Measurements from ENCODE around the gene CFAP73. TPM values are rescaled to one million over a fixed set of nuclear protein-coding genes. Genes with fewer than 3 reads are reported as not detected.

CFAP73 gene
- total RNA-seq, 2 experiments from 2014 or later: 0.17 to 0.38 TPM

DNA sequence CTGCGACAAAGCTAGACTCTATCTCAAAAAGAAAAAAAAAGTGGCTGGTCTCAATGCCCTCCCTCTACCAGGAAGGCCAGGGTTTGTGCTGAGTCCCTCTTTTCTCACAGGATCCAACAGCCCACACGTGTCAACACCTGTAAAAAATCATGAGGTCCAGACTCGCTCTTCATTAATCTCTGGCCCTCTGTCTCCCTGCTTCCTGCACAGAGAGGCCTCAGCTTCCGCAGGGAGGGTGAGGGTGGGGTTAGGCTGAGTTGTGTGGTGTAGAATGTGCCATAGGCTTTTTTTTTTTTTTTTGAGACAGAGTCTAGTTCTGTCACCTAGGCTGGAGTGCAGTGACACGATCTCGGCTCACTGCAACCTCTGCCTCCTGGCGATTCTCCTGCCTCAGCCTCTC is 6.1 kb downstream of the CFAP73 start:
- ChIA-PET POLR2A (no interaction called here), CTCF (no interaction called here)

DNA sequence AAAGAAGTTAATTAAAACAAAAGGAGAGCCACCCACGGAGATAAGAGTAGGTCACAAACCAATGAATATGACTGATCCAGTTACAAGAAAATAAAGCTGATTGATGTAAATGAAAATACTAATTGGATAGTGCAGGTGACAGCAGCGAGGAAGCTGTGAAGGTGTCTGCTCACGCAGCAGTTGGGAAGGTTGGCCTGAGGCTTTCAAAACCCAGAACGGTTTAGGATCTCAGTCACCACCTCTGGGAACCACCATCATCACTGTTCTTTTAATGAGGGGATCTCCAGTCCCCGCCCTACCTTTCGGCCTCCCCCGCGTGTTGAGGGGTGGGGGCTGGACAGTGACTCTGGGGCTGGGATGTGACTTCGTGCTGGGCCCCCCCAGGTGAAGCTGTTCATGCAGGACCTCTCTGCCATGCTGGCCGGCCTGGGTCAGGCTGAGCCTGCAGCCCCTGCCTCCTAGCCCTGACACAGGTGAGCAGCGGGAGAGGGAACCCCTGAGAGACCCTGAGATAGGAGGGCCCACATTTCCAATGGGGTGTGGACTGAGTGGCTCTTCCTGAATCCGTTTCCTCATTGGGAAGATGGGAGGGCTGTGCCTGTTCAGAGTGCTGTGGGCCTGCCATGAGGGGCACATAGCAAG is 7.8 kb downstream of the CFAP73 start:
- POLR2A ChIA-PET: no interaction called here
- CTCF ChIA-PET: interaction anchor here (0.5 to 1.9 kb wide), 2 partner anchors 17 to 40 kb away, joined by 3 to 8 read pairs; no protein-coding TSS in a partner anchor

DNA sequence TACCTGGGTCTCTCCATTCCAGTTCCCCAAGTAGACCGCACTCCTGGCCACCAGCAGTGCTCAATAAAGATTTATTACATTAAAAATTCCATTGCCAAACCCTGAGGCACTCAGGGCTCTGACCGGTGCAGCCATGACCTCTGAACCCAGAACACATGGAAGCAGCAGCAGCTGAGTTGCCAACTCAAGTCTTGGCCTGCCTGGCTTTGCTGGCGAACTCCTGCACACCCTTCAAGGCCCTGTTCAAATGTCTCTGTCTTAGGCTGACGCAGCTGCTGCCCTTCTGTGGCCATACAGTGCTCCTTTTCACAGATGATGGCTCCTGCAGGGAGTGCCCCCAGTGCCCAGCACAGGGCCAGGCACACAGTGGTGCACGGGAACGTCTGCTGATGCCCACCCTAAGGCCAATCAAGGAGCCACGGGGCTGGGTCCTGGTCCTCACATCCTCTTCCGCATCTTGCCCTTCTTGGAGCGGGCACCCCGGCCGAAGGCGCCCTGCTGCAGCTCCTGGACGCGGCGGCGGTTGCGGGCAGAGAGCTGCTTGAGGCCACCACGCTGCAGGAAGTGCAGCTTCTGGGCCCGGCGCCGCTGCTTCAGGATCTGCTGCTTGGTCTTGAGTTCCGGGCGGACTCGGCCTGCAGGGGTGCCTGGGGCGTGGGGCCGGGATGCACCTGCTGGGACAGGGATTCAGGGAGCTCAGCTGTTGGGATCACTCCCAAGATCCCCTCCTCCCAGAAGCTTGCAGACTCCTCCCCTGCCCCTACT is 9.1 kb downstream of the CFAP73 start:
- CTCF ChIA-PET: interaction anchor here (0.6 to 1.9 kb wide), 3 partner anchors 16 to 110 kb away, joined by 3 to 8 read pairs (median 4); no protein-coding TSS in a partner anchor
- POLR2A ChIA-PET: no interaction called here

DNA sequence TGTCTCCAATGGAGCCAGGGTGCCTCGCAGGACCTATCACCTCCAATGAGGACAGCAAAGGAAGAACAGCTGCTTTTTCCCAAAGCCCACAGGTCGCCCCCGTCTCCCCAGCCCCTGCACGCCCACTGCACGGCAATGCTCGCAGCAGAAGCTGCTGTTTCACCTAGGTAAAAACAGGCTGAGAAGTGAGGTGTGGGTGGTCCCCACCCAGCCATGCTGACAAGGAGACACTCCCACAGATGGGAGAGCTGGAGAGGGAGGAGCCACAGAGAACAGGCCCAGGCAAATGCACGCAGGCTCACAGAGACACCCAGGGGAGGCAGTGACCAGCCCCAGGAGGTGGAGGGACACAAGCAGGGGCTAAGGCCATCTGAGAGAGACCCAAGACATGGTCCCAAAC is 10.4 kb downstream of the CFAP73 start:
- CTCF ChIA-PET: interaction anchor here (0.7 to 1.6 kb wide), 2 partner anchors 17 to 62 kb away, joined by 3 to 4 read pairs; no protein-coding TSS in a partner anchor
- POLR2A ChIA-PET: no interaction called here

DNA sequence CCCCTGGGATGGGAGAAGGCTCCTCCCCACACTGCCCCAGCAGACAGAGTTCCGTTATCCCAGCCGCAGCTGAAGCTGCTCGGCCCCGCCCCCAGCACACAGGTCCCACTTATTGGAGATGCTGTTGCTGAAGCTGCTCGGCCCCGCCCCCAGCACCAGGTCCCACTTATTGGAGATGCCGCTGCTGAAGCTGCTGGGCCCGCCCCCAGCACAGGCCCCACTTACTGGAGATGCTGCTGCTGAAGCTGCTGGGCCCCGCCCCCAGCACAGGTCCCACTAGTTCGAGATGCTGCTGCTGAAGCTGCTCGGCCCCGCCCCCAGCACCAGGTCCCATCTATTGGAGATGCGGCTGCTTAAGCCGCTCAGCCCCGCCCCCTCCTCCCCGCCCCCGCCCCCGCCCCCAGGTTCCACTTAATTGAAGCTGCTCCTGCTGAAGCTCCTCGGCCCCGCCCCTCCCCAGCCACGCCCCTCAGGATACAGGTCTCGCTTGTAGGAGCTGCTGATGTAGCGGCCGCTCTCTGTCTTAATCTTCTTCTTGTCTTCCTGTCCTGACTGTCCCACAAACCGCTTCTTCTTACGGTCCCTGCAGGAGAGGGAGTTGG is 12.0 kb downstream of the CFAP73 start:
- ChIA-PET CTCF (no interaction called here), POLR2A (no interaction called here)

DNA sequence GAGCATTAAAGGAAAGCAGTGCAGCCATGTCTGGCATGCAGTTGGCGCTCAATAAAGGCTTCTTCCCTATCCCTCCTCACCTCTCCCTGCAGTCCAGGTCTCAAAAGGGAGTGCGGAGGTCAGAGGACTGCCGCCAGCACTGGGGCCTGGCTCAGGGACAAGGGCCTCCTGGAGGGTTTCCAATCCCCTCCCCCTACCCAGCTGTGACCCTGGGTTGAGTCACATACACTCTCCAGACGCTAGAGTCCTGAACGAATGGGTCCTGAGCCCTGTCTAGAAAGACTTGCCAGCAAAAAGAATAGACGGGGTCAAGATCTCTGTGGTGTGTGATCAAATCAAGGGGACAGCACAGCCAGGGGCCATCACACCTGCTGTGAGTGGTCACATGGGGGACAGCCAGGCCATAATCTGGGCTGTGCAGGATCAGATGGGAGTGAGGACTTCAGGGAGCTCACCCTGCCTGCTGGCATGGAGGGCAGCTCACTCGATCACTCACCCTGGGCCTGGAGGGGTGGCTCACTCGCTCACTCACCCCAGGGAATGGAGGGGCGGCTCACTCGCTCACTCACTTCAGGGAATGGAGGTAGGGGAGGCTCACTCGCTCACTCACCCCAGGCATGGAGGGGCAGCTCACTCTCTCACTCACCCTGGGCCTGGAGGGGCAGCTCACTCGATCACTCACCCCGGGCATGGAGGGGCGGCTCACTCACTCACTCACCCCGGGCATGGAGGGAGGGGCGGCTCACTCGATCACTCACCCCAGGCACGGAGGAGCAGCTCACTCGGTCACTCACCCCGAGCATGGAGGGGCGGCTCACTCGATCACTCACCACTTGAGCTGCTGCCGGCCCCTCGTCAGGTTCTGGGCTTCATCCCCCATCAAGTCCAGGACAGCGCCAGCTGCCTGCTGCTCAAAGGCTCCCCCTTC is 12.8 kb downstream of the CFAP73 start:
- POLR2A ChIA-PET: no interaction called here
- CTCF ChIA-PET: interaction anchor here (0.9 kb wide), 1 partner anchor 12 kb away, joined by 3 read pairs; no protein-coding TSS in a partner anchor

DNA sequence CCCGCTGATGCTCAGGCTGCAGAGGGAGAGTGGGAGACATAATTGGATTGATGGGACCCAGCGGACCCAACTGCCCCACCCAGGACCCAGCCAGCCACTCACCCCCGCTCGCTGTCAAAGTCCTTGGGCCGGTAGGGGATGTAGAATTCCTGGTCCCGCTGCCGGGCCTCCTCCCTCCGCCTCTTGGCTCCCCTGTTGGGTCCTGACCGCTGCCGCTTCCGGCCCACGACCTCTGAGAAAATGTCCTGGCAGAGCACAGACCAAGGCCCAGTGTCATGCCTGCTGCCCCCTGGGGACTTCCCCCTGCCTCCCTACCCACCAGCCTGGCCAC is 13.5 kb downstream of the CFAP73 start:
- ChIA-PET POLR2A (no interaction called here), CTCF (interaction anchor here (0.9 kb wide), 1 partner anchor 12 kb away, joined by 3 read pairs; no protein-coding TSS in a partner anchor)

DNA sequence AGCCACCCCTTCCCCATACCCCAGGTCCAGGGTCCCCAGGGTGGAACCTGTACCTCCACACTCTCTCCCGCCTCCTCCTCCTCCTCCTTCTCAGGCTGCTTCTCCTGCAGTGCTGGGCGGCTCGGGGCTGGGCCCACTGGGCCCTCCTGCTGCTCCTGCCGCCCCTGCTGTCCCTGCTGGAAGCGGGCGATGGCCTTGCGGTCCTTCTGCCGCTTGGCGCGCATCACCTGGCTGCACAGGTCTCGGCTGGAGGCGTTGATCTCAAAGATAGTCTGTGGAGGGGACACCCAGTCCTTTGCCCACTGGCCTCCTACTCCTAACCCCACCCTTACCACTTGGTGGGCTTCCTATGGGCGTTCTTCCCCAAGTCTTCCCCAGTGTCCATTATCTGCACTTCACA is 14.5 kb downstream of the CFAP73 start:
- ChIA-PET POLR2A (no interaction called here), CTCF (no interaction called here)

DNA sequence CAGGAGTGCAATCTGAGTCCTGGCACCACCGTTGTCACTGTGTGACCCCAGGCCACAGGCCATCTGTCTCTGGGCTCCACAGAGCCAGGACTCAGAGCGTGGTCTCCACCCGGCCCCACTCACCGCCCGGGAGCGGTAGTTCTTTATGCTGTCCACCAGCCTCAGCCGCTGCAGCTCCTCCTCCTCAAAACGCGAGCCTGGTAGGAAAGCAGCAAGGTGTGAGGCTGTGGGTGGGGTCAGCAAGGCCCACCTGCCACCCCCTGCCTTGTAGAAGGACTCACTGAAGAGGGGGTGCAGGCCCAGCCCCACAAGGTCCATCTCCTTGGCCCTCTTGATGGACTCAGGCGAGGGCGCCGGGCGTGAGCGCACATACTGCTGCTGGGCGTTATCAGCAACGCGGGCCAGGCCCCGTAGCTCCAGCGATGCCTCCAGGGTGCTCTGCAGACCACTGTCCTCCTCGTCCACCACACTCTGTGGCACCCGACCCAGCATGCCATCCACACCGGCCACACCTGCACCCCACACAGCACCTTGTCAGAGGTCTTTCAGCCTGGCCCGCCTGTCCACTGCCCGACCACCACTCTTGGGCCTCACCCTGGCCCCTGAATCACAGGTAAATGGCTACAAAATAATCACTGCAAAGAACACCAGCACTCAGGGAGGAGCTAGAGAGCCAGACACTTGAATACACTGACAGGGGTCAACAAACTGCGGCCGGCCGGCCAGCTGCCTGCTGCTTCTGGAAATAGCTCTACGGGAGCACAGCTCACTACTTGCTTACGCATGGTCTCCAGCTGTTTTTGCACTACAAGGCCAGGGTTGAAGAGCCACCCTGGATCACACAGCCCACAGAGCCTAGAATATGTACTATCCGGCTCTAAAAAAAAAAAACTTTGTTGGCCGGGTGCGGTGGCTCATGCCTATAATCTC is 16.3 kb downstream of the CFAP73 start:
- POLR2A ChIA-PET: interaction anchor here (1.1 kb wide), 1 partner anchor 18 kb away, joined by 3 read pairs; no protein-coding TSS in a partner anchor

DNA sequence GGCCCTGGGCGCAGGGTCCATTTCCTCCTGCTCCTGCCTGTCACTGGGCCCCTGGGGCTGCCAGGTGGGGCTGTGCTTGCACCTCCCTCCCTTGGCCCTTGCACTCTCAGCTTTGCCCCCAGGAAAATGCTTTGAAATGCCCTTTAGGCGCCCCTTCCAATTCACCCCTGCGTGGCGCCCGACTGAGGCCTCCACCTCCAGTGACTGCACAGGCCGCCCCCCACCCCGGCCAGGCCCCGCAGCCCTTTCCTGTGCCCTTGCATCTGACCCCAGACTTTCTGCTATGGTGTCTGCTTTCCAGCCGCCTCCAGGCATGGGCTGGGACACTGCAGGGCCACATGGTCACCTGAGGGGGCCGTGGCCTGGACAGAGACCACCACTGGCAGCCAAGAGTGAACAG is 18.3 kb downstream of the CFAP73 start:
- CTCF ChIA-PET: no interaction called here
- POLR2A ChIA-PET: no interaction called here

More for the DNA sequence above, 16.3 kb downstream of the CFAP73 start:
- CTCF ChIA-PET: no interaction called here

DNA sequence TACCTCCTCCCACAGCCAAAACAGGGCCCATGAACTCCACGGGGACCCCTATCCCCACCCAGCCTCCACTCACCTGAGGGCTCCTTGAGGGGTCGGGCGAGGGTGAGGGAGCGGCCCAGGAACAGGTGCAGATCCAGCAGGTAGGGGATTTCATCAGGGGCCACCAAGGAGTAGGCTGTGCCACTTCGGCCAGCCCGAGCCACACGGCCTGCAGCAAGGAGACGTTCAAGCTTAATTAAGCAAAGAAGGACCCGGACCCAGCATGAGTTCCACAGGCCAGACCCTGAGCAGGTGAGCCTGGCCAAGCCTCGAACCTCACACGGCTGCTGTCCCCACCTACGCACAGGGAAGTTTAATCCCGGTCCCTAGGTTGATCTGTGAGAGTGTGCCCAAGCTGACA is 20.2 kb downstream of the CFAP73 start:
- ChIA-PET POLR2A (no interaction called here), CTCF (interaction anchor here (0.6 kb wide), 1 partner anchor 107 kb away, joined by 3 read pairs; no protein-coding TSS in a partner anchor)

DNA sequence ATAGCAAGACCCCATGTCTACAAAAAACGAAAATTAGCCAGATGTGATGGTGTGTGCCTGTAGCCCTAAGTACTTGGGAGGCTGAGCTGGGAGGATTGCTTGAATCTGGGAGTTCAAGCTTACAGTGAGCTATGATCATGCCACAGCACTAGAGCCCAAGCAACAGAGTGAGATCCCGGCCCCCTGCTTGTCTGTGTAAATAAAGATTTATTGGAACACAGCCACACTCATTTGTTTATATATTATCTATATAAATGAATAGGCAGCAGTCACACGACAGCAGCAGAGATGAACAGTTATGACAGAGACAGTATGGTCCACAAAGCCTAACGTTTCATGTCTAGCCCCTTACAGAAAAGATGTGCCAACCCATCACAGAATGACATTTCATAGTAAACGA is 20.9 kb downstream of the CFAP73 start:
- POLR2A ChIA-PET: no interaction called here
- CTCF ChIA-PET: no interaction called here

DNA sequence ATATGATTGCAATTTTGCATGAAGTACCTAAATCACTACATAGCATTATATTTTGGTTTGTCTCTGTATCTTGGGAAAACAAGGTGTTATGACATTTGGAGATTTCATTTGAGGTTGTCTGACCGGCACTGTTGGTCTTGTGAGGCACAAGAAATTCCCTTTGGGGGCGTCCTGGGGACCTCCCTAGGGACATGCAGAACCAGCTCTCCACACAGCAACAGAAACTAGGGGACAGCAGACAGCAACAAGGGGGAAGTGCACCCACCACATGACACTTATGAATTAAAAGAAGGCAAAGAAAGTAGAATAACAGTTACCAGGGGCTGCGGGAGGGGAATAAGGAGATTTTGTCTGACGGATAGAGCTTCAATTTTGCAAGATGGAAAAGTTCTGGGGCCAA is 21.4 kb downstream of the CFAP73 start:
- POLR2A ChIA-PET: no interaction called here
- CTCF ChIA-PET: interaction anchor here (1.3 to 4.2 kb wide), 2 partner anchors 37 to 178 kb away, joined by 3 to 15 read pairs; no protein-coding TSS in a partner anchor

DNA sequence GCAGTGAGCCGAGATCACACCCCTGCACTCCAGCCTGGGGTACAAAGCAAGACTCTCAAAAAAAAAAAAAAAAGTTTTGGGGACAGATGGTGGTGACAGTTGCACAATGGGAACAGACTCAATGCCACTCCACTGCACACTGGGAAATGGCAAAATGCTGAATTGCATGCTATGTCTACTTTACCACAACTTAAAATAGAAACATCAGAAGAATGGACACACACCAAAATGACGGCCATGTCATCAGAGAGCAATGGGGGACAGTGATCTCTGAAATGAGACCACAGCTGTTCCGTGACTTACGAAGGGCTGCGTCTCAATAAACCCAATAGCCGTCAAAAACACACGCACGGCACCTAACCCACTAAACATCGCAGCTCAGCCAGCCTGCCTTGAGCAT is 22.0 kb downstream of the CFAP73 start:
- ChIA-PET CTCF (interaction anchor here (1.3 to 4.2 kb wide), 2 partner anchors 38 to 179 kb away, joined by 3 to 15 read pairs; no protein-coding TSS in a partner anchor), POLR2A (no interaction called here)

DNA sequence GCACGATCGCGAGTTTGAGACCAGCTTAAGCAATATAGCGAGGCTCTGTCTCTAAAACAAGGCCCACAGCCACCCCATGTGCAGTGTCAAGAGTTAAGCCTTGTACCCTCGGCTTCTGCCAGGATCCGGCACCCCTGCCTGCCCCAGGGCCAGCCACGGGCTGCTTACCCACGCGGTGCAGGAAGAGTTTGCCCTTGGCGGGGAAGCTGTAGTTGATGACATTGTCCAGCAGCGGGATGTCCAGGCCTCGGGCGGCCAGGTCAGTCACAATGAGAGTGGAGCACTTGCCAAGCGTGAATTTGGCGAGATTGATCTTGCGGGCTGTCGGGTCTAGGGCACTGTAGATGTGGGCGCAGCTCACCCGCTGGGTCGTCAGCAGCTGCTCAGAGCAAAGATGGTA is 22.7 kb downstream of the CFAP73 start:
- ChIA-PET POLR2A (no interaction called here), CTCF (interaction anchor here (1.3 to 5.0 kb wide), 3 partner anchors 38 to 180 kb away, joined by 3 to 29 read pairs (median 15); no protein-coding TSS in a partner anchor)

DNA sequence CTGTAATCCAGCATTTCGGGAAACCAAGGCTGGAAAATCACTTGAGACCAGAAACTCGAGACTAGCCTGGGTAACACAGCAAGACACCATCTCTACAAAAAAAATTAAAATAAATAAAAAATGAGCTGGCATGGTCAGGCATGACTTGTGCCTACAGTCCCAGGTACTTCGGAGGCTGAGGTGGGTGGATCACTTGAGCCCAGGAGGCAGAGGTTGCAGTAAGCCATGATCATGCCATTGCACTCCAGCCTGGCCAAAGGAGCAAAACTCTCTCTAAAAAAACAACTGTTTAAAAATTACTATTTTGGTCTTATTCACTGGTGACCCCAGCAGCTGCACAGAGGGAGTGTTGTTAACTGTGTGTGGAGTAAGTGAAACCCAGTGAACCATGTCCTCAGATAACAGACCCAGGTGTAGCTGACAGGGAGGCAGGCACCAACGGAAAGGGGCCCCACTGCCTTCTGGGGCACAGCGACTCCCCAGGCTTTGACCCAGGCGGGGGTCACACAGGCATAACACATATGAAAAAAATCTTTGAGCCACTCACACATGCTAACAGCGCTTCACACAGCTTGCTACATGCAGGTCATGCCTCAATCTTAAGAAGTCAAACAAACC is 23.7 kb downstream of the CFAP73 start:
- POLR2A ChIA-PET: interaction anchor here (0.6 kb wide), 1 partner anchor 64 kb away, joined by 4 read pairs; no protein-coding TSS in a partner anchor
- CTCF ChIA-PET: interaction anchor here (0.6 to 5.0 kb wide), 7 partner anchors 12 to 1565 kb away, joined by 3 to 29 read pairs (median 4); partner anchors contain the start of genes DDX54 and RITA1

DNA sequence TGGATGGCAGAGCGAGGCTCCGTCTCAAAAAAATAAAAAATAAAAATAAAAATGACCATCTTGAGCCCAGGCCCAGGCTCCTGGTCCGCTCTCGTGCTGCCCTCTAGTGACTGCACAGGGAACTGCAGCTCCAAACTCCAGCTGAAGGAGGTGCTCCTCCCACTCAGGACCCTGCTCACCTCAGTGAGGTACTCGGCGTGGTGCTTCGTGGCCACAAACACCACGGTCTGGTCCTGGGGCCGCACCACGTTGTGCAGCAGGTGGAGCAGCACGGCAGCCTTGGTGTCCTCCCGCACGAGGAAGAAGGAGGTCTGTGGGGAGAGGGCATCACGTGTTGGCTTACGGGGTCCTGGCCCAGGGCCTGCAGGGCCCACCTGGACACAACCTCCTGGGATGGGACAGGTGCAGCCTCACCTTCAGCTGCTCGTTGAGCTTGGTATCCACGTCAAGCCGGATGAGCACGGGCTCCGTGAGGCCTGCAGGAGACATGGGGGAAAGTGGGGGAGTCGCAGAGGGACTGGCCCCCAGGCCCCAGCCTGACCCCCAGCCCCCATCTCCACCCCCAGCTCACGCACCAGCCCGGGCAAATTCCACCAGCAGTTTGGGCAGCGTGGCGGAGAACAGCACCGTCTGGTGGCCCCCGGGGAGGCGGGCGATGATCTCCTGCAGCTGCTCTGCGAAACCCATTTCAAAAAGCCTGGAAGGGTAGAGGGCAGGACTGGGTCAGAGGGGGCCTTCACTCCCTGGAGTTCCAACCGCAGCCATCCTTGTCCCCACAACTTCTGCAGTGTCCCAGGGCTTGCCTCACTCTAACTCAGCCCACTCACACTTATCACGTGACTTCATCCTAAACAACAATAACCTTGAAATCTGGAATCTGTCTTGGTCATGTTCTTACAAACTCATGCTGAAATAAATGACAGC is 25.2 kb downstream of the CFAP73 start:
- ChIA-PET POLR2A (no interaction called here), CTCF (interaction anchor here (0.5 to 5.0 kb wide), 20 partner anchors 7 to 197 kb away, joined by 3 to 29 read pairs (median 3); partner anchors contain the start of genes DDX54, OAS2 and RITA1)
